Activated naive CD8-positive, alpha-beta T cell (primary cell): ENCODE measurements around the gene ZBTB7A.

ENCODE experiments used
- H3K27ac Mint-ChIP-seq: one replicate; pipeline ENCODE4 v1.8.0; 2021; ENCODE audit warnings: mixed read lengths
- H3K27me3 Mint-ChIP-seq: one replicate; pipeline ENCODE4 v1.8.0; 2021; ENCODE audit warnings: mixed read lengths
- H3K36me3 Mint-ChIP-seq: one replicate; pipeline ENCODE4 v1.8.0; 2021; ENCODE audit warnings: mixed read lengths
- H3K4me1 Mint-ChIP-seq: one replicate; pipeline ENCODE4 v1.8.0; 2021; ENCODE audit warnings: low read depth, mixed read lengths
- H3K4me3 Mint-ChIP-seq: one replicate; pipeline ENCODE4 v1.8.0; 2021; ENCODE audit warnings: mild to moderate bottlenecking, mixed read lengths
- H3K9me3 Mint-ChIP-seq: one replicate; pipeline ENCODE4 v1.8.0; 2021; ENCODE audit warnings: low read depth, mixed read lengths

ZBTB7A gene

GRCh38 chr19:4066682-4067395 lies at the start of gene ZBTB7A:
Gene ZBTB7A (minus strand): TSS chr19:4066899. CDS start chr19:4055232, 11,667 bp downstream.
- H3K36me3 Mint-ChIP-seq, result no peaks in the 10 kb centered on the region
- peak within 1 kb of the TSS; percentile 66 for H3K27ac Mint-ChIP-seq
- H3K27me3 Mint-ChIP-seq, result no peaks in the 10 kb centered on the region
- H3K9me3 Mint-ChIP-seq, result no peaks in the 10 kb centered on the region
- peak within 1 kb of the TSS; percentile 82 for H3K4me3 Mint-ChIP-seq
- H3K4me1 Mint-ChIP-seq, result peaks cover 23% of the 10 kb centered on the region

GRCh38 chr19:4115818-4116385 lies 49.2 kb upstream of the ZBTB7A start:
- H3K27ac Mint-ChIP-seq, result no peak overlapping the region

GRCh38 chr19:4115050-4115817 lies 48.5 kb upstream of the ZBTB7A start:
- Mint-ChIP-seq H3K4me3 (peak overlapping the region; percentile 55), H3K9me3 (no peaks in the 10 kb centered on the region), H3K4me1 (peaks cover 34% of the 10 kb centered on the region), H3K27me3 (no peaks in the 10 kb centered on the region), H3K27ac (peak overlapping the region; percentile 55), H3K36me3 (no peaks in the 10 kb centered on the region)

More at GRCh38 chr19:4115818-4116385, 49.2 kb upstream of the ZBTB7A start:
- H3K36me3 Mint-ChIP-seq, result no peaks in the 10 kb centered on the region
- no peaks in the 10 kb centered on the region for H3K9me3 Mint-ChIP-seq
- no peak overlapping the region for H3K4me3 Mint-ChIP-seq
- H3K27me3 Mint-ChIP-seq, result no peaks in the 10 kb centered on the region
- peaks cover 31% of the 10 kb centered on the region for H3K4me1 Mint-ChIP-seq

- no peaks in the 10 kb centered on the region for H3K36me3 Mint-ChIP-seq
Observed at GRCh38 chr19:4114181-4114580, 47.5 kb upstream of the ZBTB7A start.

GRCh38 chr19:4113398-4114088 lies 46.8 kb upstream of the ZBTB7A start:
- H3K27ac Mint-ChIP-seq, result no peak overlapping the region
- peak overlapping the region; percentile 46 for H3K4me3 Mint-ChIP-seq
- H3K4me1 Mint-ChIP-seq, result peaks cover 49% of the 10 kb centered on the region
- H3K27me3 Mint-ChIP-seq, result no peaks in the 10 kb centered on the region
- no peaks in the 10 kb centered on the region for H3K9me3 Mint-ChIP-seq
- H3K36me3 Mint-ChIP-seq, result no peaks in the 10 kb centered on the region

More at GRCh38 chr19:4114181-4114580, 47.5 kb upstream of the ZBTB7A start:
- Mint-ChIP-seq H3K4me1 (peaks cover 43% of the 10 kb centered on the region), H3K4me3 (no peak overlapping the region), H3K27ac (no peak overlapping the region), H3K27me3 (no peaks in the 10 kb centered on the region), H3K9me3 (no peaks in the 10 kb centered on the region)

GRCh38 chr19:4112367-4112766 lies 45.7 kb upstream of the ZBTB7A start:
- Mint-ChIP-seq H3K27me3 (no peaks in the 10 kb centered on the region), H3K9me3 (no peaks in the 10 kb centered on the region), H3K36me3 (no peaks in the 10 kb centered on the region), H3K4me3 (no peak overlapping the region), H3K4me1 (peaks cover 56% of the 10 kb centered on the region), H3K27ac (no peak overlapping the region)

- Mint-ChIP-seq H3K27ac (peak overlapping the region; percentile 86), H3K4me1 (peaks cover 59% of the 10 kb centered on the region), H3K4me3 (no peak overlapping the region), H3K9me3 (no peaks in the 10 kb centered on the region), H3K27me3 (no peaks in the 10 kb centered on the region), H3K36me3 (no peaks in the 10 kb centered on the region)
Observed at GRCh38 chr19:4109626-4109945, 42.9 kb upstream of the ZBTB7A start.

GRCh38 chr19:4108767-4109625 lies 42.3 kb upstream of the ZBTB7A start:
- Mint-ChIP-seq H3K27me3 (no peaks in the 10 kb centered on the region), H3K27ac (peak overlapping the region; percentile 86), H3K36me3 (no peaks in the 10 kb centered on the region), H3K9me3 (no peaks in the 10 kb centered on the region), H3K4me1 (peaks cover 60% of the 10 kb centered on the region), H3K4me3 (peak overlapping the region; percentile 68)

GRCh38 chr19:4103080-4103433 lies 36.4 kb upstream of the ZBTB7A start:
- no peaks in the 10 kb centered on the region for H3K36me3 Mint-ChIP-seq
- no peaks in the 10 kb centered on the region for H3K9me3 Mint-ChIP-seq
- no peaks in the 10 kb centered on the region for H3K27me3 Mint-ChIP-seq
- no peak overlapping the region for H3K27ac Mint-ChIP-seq
- peaks cover 38% of the 10 kb centered on the region for H3K4me1 Mint-ChIP-seq
- H3K4me3 Mint-ChIP-seq, result no peak overlapping the region

- H3K27me3 Mint-ChIP-seq, result no peaks in the 10 kb centered on the region
- H3K27ac Mint-ChIP-seq, result no peak overlapping the region
- no peak overlapping the region for H3K4me3 Mint-ChIP-seq
- peaks cover 32% of the 10 kb centered on the region for H3K4me1 Mint-ChIP-seq
- no peaks in the 10 kb centered on the region for H3K9me3 Mint-ChIP-seq
- no peaks in the 10 kb centered on the region for H3K36me3 Mint-ChIP-seq
Observed at GRCh38 chr19:4102339-4103079, 35.8 kb upstream of the ZBTB7A start.

GRCh38 chr19:4101496-4101770 lies 34.7 kb upstream of the ZBTB7A start:
- no peaks in the 10 kb centered on the region for H3K9me3 Mint-ChIP-seq
- no peak overlapping the region for H3K27ac Mint-ChIP-seq
- H3K4me3 Mint-ChIP-seq, result no peak overlapping the region
- peaks cover 26% of the 10 kb centered on the region for H3K4me1 Mint-ChIP-seq
- H3K27me3 Mint-ChIP-seq, result no peaks in the 10 kb centered on the region
- no peaks in the 10 kb centered on the region for H3K36me3 Mint-ChIP-seq

GRCh38 chr19:4100647-4101495 lies 34.2 kb upstream of the ZBTB7A start:
- H3K4me1 Mint-ChIP-seq, result peaks cover 22% of the 10 kb centered on the region

GRCh38 chr19:4099041-4099764 lies 32.5 kb upstream of the ZBTB7A start:
- Mint-ChIP-seq H3K9me3 (no peaks in the 10 kb centered on the region), H3K36me3 (no peaks in the 10 kb centered on the region), H3K27ac (no peak overlapping the region), H3K4me3 (no peak overlapping the region), H3K4me1 (peaks cover 6% of the 10 kb centered on the region), H3K27me3 (no peaks in the 10 kb centered on the region)

More at GRCh38 chr19:4100647-4101495, 34.2 kb upstream of the ZBTB7A start:
- no peak overlapping the region for H3K27ac Mint-ChIP-seq
- no peaks in the 10 kb centered on the region for H3K27me3 Mint-ChIP-seq
- no peaks in the 10 kb centered on the region for H3K36me3 Mint-ChIP-seq
- no peaks in the 10 kb centered on the region for H3K9me3 Mint-ChIP-seq
- no peak overlapping the region for H3K4me3 Mint-ChIP-seq
